GM12878 (cell line): ENCODE data around the gene HP1BP3. TPM values are rescaled to one million over a fixed set of nuclear protein-coding genes. Genes with fewer than 3 reads are reported as not detected.

Experiments
- ATAC-seq: fragments of 200-7000 bp; cut with Tn5 transposase; 3 replicates; pipeline ENCODE4 v1.9.1; 2020; ENCODE audit warnings: mild to moderate bottlenecking, moderate library complexity
- BruUV-seq: library from RNA; stranded (reverse); fragments of 400-500 nt; replicated peaks from 2 replicates; lab custom pipeline; 2021; lab: Mats Ljungman, UMichigan
- CTCF ChIA-PET: fragments of 300-600 bp; sonication (Branson Sonifier 250); formaldehyde crosslinking; extraction: SDS; loops from one replicate; lab custom pipeline; 2021; ENCODE audit warnings: inconsistent platforms; lab: Yijun Ruan, JAX
- POLR2A ChIA-PET: fragments of 350-600 bp; formaldehyde crosslinking; extraction: SDS; loops from one replicate; lab custom pipeline; 2021; ENCODE audit warnings: inconsistent platforms; lab: Charles Lee
- RAD21 ChIA-PET: fragments of 300-600 bp; sonication (Branson Sonifier 250); formaldehyde crosslinking; loops from one replicate; lab custom pipeline; 2023; ENCODE audit warnings: antibody characterized with exemption; ENCODE audit not compliant: unreplicated experiment; lab: Charles Lee
- SMC1A ChIA-PET: fragments of 300-600 bp; sonication (Branson Sonifier 250); formaldehyde crosslinking; loops from one replicate; lab custom pipeline; 2023; ENCODE audit not compliant: unreplicated experiment, uncharacterized antibody; lab: Charles Lee
- DNase-seq: peaks from one replicate; pipeline ENCODE4 v3.0.0-alpha.2; 2011; ENCODE audit warnings: low read depth, low spot score
- FAIRE-seq: peaks from 3 replicates; lab custom pipeline; 2011; peaks lifted over from hg19 to GRCh38; lab: Jason Lieb, UNC
- H2AFZ ChIP-seq: 2 replicates; pipeline ENCODE4 v1.6.0; 2011; ENCODE audit warnings: low read depth, low read length, control low read depth; ENCODE audit not compliant: control insufficient read depth
- H3K27ac ChIP-seq: 2 replicates; pipeline ENCODE4 v1.5.1; 2011; ENCODE audit warnings: control low read depth; ENCODE audit not compliant: control insufficient read depth, insufficient read depth
- H3K27me3 ChIP-seq, 2 experiments: replicated peaks in 1 of 2; 2 replicates each; pipeline versions ENCODE4 v1.6.0 to v1.6.1; 2011; ENCODE audit warnings: low read length in 1 of 2; ENCODE audit not compliant: control insufficient read depth in 2 of 2, insufficient read depth in 2 of 2
- H3K36me3 ChIP-seq, 2 experiments: 2 replicates each; pipeline ENCODE4 v1.5.1; 2011; ENCODE audit warnings: low read length in 1 of 2; ENCODE audit not compliant: control insufficient read depth in 2 of 2, insufficient read depth in 2 of 2
- H3K4me1 ChIP-seq: 2 replicates; pipeline ENCODE4 v1.6.1; 2011; ENCODE audit warnings: mild to moderate bottlenecking, low read length, moderate library complexity, mixed read lengths; ENCODE audit not compliant: control insufficient read depth, insufficient read depth
- H3K4me2 ChIP-seq: 2 replicates; pipeline ENCODE4 v1.6.0; 2011; ENCODE audit warnings: control low read depth; ENCODE audit not compliant: control insufficient read depth, insufficient read depth
- H3K4me3 ChIP-seq: fragments of 200-600 bp; sonication (generic); 2 replicates; pipeline ENCODE4 v1.5.1; 2016
- H3K79me2 ChIP-seq: 2 replicates; pipeline ENCODE4 v1.6.0; 2011; ENCODE audit warnings: low read length; ENCODE audit not compliant: control insufficient read depth, insufficient read depth
- H3K9ac ChIP-seq: 2 replicates; pipeline ENCODE4 v1.8.0; 2011; ENCODE audit warnings: low read length, control low read depth, mixed read lengths; ENCODE audit not compliant: control insufficient read depth, insufficient read depth
- H3K9me3 ChIP-seq: replicated peaks from 3 replicates; pipeline ENCODE4 v1.5.1; 2011; ENCODE audit warnings: mild to moderate bottlenecking, low read length; ENCODE audit not compliant: control insufficient read depth, insufficient read depth
- H4K20me1 ChIP-seq: 2 replicates; pipeline ENCODE4 v1.6.0; 2011; ENCODE audit not compliant: control insufficient read depth, insufficient read depth
- CBFB ChIP-seq: IDR thresholded peaks from 2 replicates; pipeline ENCODE4 v1.6.1; 2016; ENCODE audit warnings: antibody characterized with exemption, low read depth
- CEBPB ChIP-seq, 2 experiments: fragments of 150-350 bp in 1 of 2; IDR thresholded peaks; 2 replicates each; pipeline ENCODE4 v1.6.1; 2012 to 2014; ENCODE audit warnings: low read depth in 2 of 2, low read length in 2 of 2, borderline replicate concordance in 1 of 2, inconsistent platforms in 1 of 2
- MYC ChIP-seq: IDR thresholded peaks from 2 replicates; pipeline ENCODE4 v1.6.1; 2011; ENCODE audit warnings: mild to moderate bottlenecking, low read length, moderate library complexity, inconsistent platforms; ENCODE audit not compliant: insufficient read depth, insufficient replicate concordance, insufficient read length, severe bottlenecking
- NFYA ChIP-seq: IDR thresholded peaks from 2 replicates; pipeline ENCODE4 v1.6.1; 2011; ENCODE audit warnings: low read depth, mild to moderate bottlenecking, low read length, improper control_type of control experiment, borderline replicate concordance
- SMARCA5 ChIP-seq: fragments of 450-650 bp; IDR thresholded peaks from 2 replicates; pipeline ENCODE4 v1.6.1; 2017; ENCODE audit warnings: mild to moderate bottlenecking
- SREBF2 ChIP-seq: IDR thresholded peaks from 2 replicates; pipeline ENCODE4 v1.6.1; 2012; ENCODE audit warnings: mild to moderate bottlenecking, low read length
- STAT1 ChIP-seq: fragments of 450-650 bp; conservative IDR thresholded peaks from 2 replicates; pipeline ENCODE4 v1.6.1; 2014; ENCODE audit warnings: antibody characterized with exemption, mild to moderate bottlenecking
- TCF12 ChIP-seq: IDR thresholded peaks from 2 replicates; pipeline ENCODE4 v1.6.1; 2011; ENCODE audit warnings: low read depth, mild to moderate bottlenecking, low read length
- YY1 ChIP-seq: IDR thresholded peaks from 2 replicates; pipeline ENCODE4 v1.6.1; 2011; ENCODE audit warnings: low read depth, mild to moderate bottlenecking, low read length
- WGBS: methylation state at CpG from one replicate; pipeline ENCODE4 v1.1.6; 2016; ENCODE audit warnings: low lambda C conversion rate; ENCODE audit not compliant: insufficient replicate concordance, insufficient coverage; ENCODE audit errors: missing lambda C conversion rate; 5-methylcytosine and 5-hydroxymethylcytosine counted together
- in situ Hi-C: fragments of 300-500 bp; cut with MboI; formaldehyde crosslinking; loops from 9 replicates; pipeline ENCODE4 v1.14.3; 2018; ENCODE audit warnings: mixed read lengths
- intact Hi-C: fragments of 100-400 bp; cut with micrococcal nuclease; formaldehyde crosslinking; loops from one replicate; pipeline ENCODE4 v1.14.2; 2022; ENCODE audit not compliant: unreplicated experiment
- polyA plus RNA-seq, 11 experiments: library from polyadenylated mRNA; depleted of rRNA in 4 of 11; unstranded in 6 of 11; stranded (reverse) in 5 of 11; fragments of >200 nt; fragmentation: Nextera tagmentation in 4 of 11; fragmentation: Illumina TruSeq in 1 of 11; extraction: Ambion mirVana in 4 of 11; extraction: Trizol in 1 of 11; gene quantifications; 1 replicate in 1 of 11; 2 replicates in 10 of 11; pipeline versions ENCODE4 v1.2.1 to v1.2.3, GENCODE V29; 2011 to 2016; ENCODE audit warnings: inconsistent platforms in 2 of 11, missing spikeins in 2 of 11, low read depth in 1 of 11
- total RNA-seq, 4 experiments: library from RNA; depleted of rRNA in 3 of 4; stranded (reverse); fragments of >200 nt in 3 of 4; fragmentation: Illumina TruSeq in 1 of 4; extraction: Trizol in 1 of 4; gene quantifications; 2 replicates each; pipeline versions ENCODE4 v1.2.1 to v1.2.3, GENCODE V29; 2013 to 2021
- TF ChIP-seq, protein P1 (sequence below): IDR thresholded peaks from 2 replicates; pipeline ENCODE4 v1.6.1; 2012; ENCODE audit warnings: low read depth, low read length, improper control_type of control experiment
- TF ChIP-seq, protein P2 (sequence below): fragments of 450-650 bp; IDR thresholded peaks from 2 replicates; pipeline ENCODE4 v1.6.1; 2018; ENCODE audit warnings: mild to moderate bottlenecking, low read depth, moderate library complexity; ENCODE audit not compliant: partially characterized antibody
- TF ChIP-seq, protein P3 (sequence below): fragments of 150-350 bp; IDR thresholded peaks from 2 replicates; pipeline ENCODE4 v1.6.1; 2014; ENCODE audit warnings: mild to moderate bottlenecking, low read depth, low read length
- TF ChIP-seq, protein P4 (sequence below): IDR thresholded peaks from 2 replicates; pipeline ENCODE4 v1.6.1; 2012; ENCODE audit warnings: mild to moderate bottlenecking, low read depth, low read length

HP1BP3 gene
- total and polyA plus RNA-seq, 10 of the 15 experiments (the other 5 are each of a cell fraction or from before 2014, with no cell fraction given) = 32.6 to 188 (median 133) TPM

DNA sequence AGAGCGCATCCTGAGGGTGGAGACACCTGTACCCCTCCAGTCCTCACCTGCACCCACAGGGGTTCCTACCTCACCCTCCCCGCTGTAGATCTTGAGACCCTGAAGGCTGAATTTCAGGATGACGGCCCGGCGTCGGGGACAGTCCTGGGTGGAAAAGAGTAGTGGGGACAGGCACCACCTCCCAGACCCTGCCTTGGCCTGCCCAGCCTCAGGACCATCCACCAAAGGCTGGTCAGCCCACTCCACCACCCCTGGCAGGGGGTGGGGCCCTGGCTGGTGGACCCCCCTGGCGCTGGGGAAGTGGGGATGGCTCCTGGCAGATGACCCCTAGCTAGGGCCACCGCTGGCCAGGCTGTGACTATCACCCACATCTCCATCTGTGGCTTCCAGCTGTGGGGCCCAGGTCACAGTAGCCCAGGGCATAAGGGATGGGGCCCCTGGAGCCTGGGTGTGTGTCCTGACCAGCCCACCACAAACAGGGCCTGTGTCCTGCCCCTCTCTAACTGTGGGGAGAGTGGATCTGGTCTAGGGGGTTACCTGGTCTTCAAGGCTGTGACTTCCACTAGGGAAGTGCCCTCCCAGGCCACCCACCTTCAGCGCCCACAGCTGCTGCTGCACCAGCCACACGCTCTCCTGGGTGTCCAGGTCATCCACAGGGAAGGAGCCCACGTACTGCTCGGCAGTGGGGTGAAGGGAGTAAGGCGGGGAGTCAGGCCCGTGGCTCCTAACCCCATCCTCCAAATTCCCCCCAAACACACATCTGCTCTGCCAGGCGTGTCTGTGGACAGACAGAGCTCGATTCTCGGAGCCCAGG lies 60.0 kb downstream of the HP1BP3 start:
- ChIA-PET POLR2A (no interaction called here), RAD21 (no interaction called here), SMC1A (no interaction called here), CTCF (interaction anchor here (1.0 to 2.1 kb wide), 2 partner anchors 30 to 89 kb away, joined by 3 to 8 read pairs; no protein-coding TSS in a partner anchor)
- no peaks in the 10 kb centered on the region for H3K36me3 ChIP-seq
- no peak for ATAC-seq
- intact Hi-C loops = no loop called here
- H3K4me3 ChIP-seq = no peak overlapping the region
- H3K4me2 ChIP-seq = no peak overlapping the region
- H3K9me3 ChIP-seq = no peaks in the 10 kb centered on the region
- no peak overlapping the region for H2AFZ ChIP-seq
- BruUV-seq = no TSS peak
- no peaks in the 10 kb centered on the region for H3K79me2 ChIP-seq
- H4K20me1 ChIP-seq = 0 out of 2 replicates have a peak, but pooled peaks cover 2% of the 10 kb centered on the region
- no peak overlapping the region for H3K9ac ChIP-seq
- DNase-seq = no peak
- WGBS = 47% methylated on average over 17 of the region's 17 CpGs
- no peaks in the 10 kb centered on the region for H3K4me1 ChIP-seq
- no peak for FAIRE-seq
- in situ Hi-C loops = no loop called here
- peaks cover 8 to 9% of the 10 kb centered on the region in 2 experiments; a peak in 3 of 4 replicates for H3K27me3 ChIP-seq
- H3K27ac ChIP-seq = no peak overlapping the region
- TF ChIP-seq NFYA = no peak
- TF ChIP-seq SMARCA5 = no peak
- TF ChIP-seq, protein P1, sequence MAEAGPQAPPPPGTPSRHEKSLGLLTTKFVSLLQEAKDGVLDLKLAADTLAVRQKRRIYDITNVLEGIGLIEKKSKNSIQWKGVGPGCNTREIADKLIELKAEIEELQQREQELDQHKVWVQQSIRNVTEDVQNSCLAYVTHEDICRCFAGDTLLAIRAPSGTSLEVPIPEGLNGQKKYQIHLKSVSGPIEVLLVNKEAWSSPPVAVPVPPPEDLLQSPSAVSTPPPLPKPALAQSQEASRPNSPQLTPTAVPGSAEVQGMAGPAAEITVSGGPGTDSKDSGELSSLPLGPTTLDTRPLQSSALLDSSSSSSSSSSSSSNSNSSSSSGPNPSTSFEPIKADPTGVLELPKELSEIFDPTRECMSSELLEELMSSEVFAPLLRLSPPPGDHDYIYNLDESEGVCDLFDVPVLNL = no peak
- TF ChIP-seq CBFB = no peak
- TF ChIP-seq, protein P2, sequence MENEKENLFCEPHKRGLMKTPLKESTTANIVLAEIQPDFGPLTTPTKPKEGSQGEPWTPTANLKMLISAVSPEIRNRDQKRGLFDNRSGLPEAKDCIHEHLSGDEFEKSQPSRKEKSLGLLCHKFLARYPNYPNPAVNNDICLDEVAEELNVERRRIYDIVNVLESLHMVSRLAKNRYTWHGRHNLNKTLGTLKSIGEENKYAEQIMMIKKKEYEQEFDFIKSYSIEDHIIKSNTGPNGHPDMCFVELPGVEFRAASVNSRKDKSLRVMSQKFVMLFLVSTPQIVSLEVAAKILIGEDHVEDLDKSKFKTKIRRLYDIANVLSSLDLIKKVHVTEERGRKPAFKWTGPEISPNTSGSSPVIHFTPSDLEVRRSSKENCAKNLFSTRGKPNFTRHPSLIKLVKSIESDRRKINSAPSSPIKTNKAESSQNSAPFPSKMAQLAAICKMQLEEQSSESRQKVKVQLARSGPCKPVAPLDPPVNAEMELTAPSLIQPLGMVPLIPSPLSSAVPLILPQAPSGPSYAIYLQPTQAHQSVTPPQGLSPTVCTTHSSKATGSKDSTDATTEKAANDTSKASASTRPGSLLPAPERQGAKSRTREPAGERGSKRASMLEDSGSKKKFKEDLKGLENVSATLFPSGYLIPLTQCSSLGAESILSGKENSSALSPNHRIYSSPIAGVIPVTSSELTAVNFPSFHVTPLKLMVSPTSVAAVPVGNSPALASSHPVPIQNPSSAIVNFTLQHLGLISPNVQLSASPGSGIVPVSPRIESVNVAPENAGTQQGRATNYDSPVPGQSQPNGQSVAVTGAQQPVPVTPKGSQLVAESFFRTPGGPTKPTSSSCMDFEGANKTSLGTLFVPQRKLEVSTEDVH = no peak
- TF ChIP-seq, protein P3, sequence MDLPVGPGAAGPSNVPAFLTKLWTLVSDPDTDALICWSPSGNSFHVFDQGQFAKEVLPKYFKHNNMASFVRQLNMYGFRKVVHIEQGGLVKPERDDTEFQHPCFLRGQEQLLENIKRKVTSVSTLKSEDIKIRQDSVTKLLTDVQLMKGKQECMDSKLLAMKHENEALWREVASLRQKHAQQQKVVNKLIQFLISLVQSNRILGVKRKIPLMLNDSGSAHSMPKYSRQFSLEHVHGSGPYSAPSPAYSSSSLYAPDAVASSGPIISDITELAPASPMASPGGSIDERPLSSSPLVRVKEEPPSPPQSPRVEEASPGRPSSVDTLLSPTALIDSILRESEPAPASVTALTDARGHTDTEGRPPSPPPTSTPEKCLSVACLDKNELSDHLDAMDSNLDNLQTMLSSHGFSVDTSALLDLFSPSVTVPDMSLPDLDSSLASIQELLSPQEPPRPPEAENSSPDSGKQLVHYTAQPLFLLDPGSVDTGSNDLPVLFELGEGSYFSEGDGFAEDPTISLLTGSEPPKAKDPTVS = no peak
- TF ChIP-seq TCF12 = no peak
- TF ChIP-seq MYC = no peak
- TF ChIP-seq, protein P4, sequence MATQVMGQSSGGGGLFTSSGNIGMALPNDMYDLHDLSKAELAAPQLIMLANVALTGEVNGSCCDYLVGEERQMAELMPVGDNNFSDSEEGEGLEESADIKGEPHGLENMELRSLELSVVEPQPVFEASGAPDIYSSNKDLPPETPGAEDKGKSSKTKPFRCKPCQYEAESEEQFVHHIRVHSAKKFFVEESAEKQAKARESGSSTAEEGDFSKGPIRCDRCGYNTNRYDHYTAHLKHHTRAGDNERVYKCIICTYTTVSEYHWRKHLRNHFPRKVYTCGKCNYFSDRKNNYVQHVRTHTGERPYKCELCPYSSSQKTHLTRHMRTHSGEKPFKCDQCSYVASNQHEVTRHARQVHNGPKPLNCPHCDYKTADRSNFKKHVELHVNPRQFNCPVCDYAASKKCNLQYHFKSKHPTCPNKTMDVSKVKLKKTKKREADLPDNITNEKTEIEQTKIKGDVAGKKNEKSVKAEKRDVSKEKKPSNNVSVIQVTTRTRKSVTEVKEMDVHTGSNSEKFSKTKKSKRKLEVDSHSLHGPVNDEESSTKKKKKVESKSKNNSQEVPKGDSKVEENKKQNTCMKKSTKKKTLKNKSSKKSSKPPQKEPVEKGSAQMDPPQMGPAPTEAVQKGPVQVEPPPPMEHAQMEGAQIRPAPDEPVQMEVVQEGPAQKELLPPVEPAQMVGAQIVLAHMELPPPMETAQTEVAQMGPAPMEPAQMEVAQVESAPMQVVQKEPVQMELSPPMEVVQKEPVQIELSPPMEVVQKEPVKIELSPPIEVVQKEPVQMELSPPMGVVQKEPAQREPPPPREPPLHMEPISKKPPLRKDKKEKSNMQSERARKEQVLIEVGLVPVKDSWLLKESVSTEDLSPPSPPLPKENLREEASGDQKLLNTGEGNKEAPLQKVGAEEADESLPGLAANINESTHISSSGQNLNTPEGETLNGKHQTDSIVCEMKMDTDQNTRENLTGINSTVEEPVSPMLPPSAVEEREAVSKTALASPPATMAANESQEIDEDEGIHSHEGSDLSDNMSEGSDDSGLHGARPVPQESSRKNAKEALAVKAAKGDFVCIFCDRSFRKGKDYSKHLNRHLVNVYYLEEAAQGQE = no peak
- TF ChIP-seq YY1 = no peak
- no peak for TF ChIP-seq CEBPB (IDR thresholded peaks at IDR 0.05; ENCODE audit: borderline replicate concordance in 1 of 2, low read depth in 2 of 2, low read length in 2 of 2)
- TF ChIP-seq SREBF2 = no peak
- no peak for TF ChIP-seq STAT1
